ENCODE measurements around the gene NRDC. TPM values are rescaled to one million over a fixed set of nuclear protein-coding genes. Genes with fewer than 3 reads are reported as not detected.

NRDC gene
- total and polyA plus RNA-seq, 2 experiments from 2014 or later, result 129 to 217 TPM

DNA sequence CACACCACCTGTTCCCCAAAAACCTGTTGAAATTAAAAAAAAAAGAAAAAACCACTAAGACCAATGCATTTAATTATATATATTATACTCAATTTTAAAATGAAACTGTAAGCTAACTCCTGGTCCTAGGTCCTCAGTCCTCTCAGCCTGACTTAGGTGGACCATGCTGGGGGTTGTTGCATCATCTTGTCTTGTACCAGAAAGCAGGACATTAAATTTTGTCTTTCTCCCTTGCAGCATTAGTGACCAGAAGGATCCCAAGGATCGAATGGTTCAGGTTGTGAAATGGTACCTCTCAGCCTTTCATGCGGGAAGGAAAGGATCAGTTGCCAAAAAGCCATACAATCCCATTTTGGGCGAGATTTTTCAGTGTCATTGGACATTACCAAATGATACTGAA lies 97.6 kb downstream of the NRDC start:
- Mint-ChIP-seq H3K9me3 (no peaks in the 10 kb centered on the region), H3K4me3 (no peak overlapping the region), H3K4me1 (no peaks in the 10 kb centered on the region), H3K27ac (no peak overlapping the region), H3K27me3 (ENCODE audit: insufficient read depth, low read depth, poor library complexity) (peaks cover 3% of the 10 kb centered on the region), H3K36me3 (ENCODE audit: low read depth) (peaks cover 29% of the 10 kb centered on the region)
- ATAC-seq (no peak), DNase-seq (ENCODE audit: low spot score) (no peak)
- Histone ChIP-seq H3K27me3 (ENCODE audit: insufficient read depth) (no peaks in the 10 kb centered on the region), H3K4me3 (no peak overlapping the region), H3K79me2 (replicated peaks; ENCODE audit: insufficient read depth) (no peaks in the 10 kb centered on the region), H3K4me2 (no peak overlapping the region), H3K9me2 (ENCODE audit: insufficient read depth) (no peaks in the 10 kb centered on the region), H3F3A (replicated peaks; ENCODE audit: low read depth) (no peaks in the 10 kb centered on the region), H3K36me3 (ENCODE audit: insufficient read depth) (peaks cover 22% of the 10 kb centered on the region; the same call in 1 of the 2 replicates), H4K20me1 (replicated peaks; ENCODE audit: insufficient read depth) (peaks cover 9% of the 10 kb centered on the region; the same call in 1 of the 2 replicates), H3K4me1 (ENCODE audit: insufficient read depth) (no peaks in the 10 kb centered on the region), H3K27ac (ENCODE audit: low read depth) (no peak overlapping the region), H2AFZ (no peak overlapping the region)
- TF ChIP-seq, protein P1, sequence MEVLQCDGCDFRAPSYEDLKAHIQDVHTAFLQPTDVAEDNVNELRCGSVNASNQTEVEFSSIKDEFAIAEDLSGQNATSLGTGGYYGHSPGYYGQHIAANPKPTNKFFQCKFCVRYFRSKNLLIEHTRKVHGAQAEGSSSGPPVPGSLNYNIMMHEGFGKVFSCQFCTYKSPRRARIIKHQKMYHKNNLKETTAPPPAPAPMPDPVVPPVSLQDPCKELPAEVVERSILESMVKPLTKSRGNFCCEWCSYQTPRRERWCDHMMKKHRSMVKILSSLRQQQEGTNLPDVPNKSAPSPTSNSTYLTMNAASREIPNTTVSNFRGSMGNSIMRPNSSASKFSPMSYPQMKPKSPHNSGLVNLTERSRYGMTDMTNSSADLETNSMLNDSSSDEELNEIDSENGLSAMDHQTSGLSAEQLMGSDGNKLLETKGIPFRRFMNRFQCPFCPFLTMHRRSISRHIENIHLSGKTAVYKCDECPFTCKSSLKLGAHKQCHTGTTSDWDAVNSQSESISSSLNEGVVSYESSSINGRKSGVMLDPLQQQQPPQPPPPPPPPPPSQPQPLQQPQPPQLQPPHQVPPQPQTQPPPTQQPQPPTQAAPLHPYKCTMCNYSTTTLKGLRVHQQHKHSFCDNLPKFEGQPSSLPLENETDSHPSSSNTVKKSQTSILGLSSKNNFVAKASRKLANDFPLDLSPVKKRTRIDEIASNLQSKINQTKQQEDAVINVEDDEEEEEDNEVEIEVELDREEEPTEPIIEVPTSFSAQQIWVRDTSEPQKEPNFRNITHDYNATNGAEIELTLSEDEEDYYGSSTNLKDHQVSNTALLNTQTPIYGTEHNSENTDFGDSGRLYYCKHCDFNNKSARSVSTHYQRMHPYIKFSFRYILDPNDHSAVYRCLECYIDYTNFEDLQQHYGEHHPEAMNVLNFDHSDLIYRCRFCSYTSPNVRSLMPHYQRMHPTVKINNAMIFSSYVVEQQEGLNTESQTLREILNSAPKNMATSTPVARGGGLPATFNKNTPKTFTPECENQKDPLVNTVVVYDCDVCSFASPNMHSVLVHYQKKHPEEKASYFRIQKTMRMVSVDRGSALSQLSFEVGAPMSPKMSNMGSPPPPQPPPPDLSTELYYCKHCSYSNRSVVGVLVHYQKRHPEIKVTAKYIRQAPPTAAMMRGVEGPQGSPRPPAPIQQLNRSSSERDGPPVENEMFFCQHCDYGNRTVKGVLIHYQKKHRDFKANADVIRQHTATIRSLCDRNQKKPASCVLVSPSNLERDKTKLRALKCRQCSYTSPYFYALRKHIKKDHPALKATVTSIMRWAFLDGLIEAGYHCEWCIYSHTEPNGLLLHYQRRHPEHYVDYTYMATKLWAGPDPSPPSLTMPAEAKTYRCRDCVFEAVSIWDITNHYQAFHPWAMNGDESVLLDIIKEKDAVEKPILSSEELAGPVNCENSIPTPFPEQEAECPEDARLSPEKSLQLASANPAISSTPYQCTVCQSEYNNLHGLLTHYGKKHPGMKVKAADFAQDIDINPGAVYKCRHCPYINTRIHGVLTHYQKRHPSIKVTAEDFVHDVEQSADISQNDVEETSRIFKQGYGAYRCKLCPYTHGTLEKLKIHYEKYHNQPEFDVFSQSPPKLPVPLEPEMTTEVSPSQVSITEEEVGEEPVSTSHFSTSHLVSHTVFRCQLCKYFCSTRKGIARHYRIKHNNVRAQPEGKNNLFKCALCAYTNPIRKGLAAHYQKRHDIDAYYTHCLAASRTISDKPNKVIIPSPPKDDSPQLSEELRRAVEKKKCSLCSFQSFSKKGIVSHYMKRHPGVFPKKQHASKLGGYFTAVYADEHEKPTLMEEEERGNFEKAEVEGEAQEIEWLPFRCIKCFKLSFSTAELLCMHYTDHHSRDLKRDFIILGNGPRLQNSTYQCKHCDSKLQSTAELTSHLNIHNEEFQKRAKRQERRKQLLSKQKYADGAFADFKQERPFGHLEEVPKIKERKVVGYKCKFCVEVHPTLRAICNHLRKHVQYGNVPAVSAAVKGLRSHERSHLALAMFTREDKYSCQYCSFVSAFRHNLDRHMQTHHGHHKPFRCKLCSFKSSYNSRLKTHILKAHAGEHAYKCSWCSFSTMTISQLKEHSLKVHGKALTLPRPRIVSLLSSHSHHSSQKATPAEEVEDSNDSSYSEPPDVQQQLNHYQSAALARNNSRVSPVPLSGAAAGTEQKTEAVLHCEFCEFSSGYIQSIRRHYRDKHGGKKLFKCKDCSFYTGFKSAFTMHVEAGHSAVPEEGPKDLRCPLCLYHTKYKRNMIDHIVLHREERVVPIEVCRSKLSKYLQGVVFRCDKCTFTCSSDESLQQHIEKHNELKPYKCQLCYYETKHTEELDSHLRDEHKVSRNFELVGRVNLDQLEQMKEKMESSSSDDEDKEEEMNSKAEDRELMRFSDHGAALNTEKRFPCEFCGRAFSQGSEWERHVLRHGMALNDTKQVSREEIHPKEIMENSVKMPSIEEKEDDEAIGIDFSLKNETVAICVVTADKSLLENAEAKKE (CRISPR knock-in tag; IDR thresholded peaks at IDR 0.05), result no peak
- TF ChIP-seq NANOG (IDR thresholded peaks at IDR 0.05; ENCODE audit: borderline replicate concordance) (no peak), STAT1 (IDR thresholded peaks at IDR 0.05; ENCODE audit: unreplicated experiment) (no peak), POLR2AphosphoS5 (IDR thresholded peaks at IDR 0.05; ENCODE audit: low read depth) (no peak), ZNF331 (CRISPR knock-in tag; IDR thresholded peaks at IDR 0.05; ENCODE audit: low read depth) (no peak), ZNF114 (CRISPR knock-in tag; IDR thresholded peaks at IDR 0.05) (no peak), EZH2phosphoT487 (IDR thresholded peaks at IDR 0.05; ENCODE audit: unreplicated experiment) (no peak)
- TF ChIP-seq, protein P2, sequence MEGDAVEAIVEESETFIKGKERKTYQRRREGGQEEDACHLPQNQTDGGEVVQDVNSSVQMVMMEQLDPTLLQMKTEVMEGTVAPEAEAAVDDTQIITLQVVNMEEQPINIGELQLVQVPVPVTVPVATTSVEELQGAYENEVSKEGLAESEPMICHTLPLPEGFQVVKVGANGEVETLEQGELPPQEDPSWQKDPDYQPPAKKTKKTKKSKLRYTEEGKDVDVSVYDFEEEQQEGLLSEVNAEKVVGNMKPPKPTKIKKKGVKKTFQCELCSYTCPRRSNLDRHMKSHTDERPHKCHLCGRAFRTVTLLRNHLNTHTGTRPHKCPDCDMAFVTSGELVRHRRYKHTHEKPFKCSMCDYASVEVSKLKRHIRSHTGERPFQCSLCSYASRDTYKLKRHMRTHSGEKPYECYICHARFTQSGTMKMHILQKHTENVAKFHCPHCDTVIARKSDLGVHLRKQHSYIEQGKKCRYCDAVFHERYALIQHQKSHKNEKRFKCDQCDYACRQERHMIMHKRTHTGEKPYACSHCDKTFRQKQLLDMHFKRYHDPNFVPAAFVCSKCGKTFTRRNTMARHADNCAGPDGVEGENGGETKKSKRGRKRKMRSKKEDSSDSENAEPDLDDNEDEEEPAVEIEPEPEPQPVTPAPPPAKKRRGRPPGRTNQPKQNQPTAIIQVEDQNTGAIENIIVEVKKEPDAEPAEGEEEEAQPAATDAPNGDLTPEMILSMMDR (conservative IDR thresholded peaks at IDR 0.05; ENCODE audit: low read depth in 2 of 2), result no peak
- TF ChIP-seq, protein P3, sequence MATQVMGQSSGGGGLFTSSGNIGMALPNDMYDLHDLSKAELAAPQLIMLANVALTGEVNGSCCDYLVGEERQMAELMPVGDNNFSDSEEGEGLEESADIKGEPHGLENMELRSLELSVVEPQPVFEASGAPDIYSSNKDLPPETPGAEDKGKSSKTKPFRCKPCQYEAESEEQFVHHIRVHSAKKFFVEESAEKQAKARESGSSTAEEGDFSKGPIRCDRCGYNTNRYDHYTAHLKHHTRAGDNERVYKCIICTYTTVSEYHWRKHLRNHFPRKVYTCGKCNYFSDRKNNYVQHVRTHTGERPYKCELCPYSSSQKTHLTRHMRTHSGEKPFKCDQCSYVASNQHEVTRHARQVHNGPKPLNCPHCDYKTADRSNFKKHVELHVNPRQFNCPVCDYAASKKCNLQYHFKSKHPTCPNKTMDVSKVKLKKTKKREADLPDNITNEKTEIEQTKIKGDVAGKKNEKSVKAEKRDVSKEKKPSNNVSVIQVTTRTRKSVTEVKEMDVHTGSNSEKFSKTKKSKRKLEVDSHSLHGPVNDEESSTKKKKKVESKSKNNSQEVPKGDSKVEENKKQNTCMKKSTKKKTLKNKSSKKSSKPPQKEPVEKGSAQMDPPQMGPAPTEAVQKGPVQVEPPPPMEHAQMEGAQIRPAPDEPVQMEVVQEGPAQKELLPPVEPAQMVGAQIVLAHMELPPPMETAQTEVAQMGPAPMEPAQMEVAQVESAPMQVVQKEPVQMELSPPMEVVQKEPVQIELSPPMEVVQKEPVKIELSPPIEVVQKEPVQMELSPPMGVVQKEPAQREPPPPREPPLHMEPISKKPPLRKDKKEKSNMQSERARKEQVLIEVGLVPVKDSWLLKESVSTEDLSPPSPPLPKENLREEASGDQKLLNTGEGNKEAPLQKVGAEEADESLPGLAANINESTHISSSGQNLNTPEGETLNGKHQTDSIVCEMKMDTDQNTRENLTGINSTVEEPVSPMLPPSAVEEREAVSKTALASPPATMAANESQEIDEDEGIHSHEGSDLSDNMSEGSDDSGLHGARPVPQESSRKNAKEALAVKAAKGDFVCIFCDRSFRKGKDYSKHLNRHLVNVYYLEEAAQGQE (IDR thresholded peaks at IDR 0.05; ENCODE audit: unreplicated experiment), result no peak

Measured in GM23338 (cell line).